Liver (tissue), 9 donors: ENCODE results near the gene TBC1D5. TPM values are rescaled to one million over a fixed set of nuclear protein-coding genes. Genes with fewer than 3 reads are reported as not detected.

Source experiments
- DNase-seq: peaks from one replicate; pipeline ENCODE4 v3.0.0-alpha.2; 2017; ENCODE audit warnings: low spot score
- H3K27ac ChIP-seq, 2 donors: one replicate each; pipeline ENCODE4 v1.7.0; 2013; ENCODE audit warnings: inconsistent platforms in 2 of 2, low read length in 2 of 2, control low read depth in 1 of 2, low read depth in 1 of 2, mild to moderate bottlenecking in 1 of 2
- H3K27me3 ChIP-seq, 4 donors: one replicate each; pipeline versions ENCODE4 v1.6.1 to v1.7.0; 2013; ENCODE audit warnings: low read length in 3 of 4, inconsistent platforms in 1 of 4, mild to moderate bottlenecking in 1 of 4, moderate library complexity in 1 of 4; ENCODE audit not compliant: control insufficient read depth in 4 of 4, insufficient read depth in 4 of 4
- H3K36me3 ChIP-seq, 4 donors: one replicate each; pipeline versions ENCODE4 v1.6.1 to v1.7.0; 2013; ENCODE audit warnings: low read length in 3 of 4, mild to moderate bottlenecking in 3 of 4, low read depth in 1 of 4, moderate library complexity in 1 of 4; ENCODE audit not compliant: control insufficient read depth in 4 of 4, insufficient read depth in 3 of 4
- H3K4me1 ChIP-seq, 4 donors: one replicate each; pipeline versions ENCODE4 v1.6.1 to v1.7.0; 2013; ENCODE audit warnings: low read length in 3 of 4, mild to moderate bottlenecking in 3 of 4, moderate library complexity in 1 of 4; ENCODE audit not compliant: control insufficient read depth in 4 of 4, insufficient read depth in 4 of 4
- H3K4me3 ChIP-seq, 3 donors: one replicate each; pipeline versions ENCODE4 v1.6.1 to v1.7.0; 2013; ENCODE audit warnings: low read length in 3 of 3, control low read depth in 1 of 3, low read depth in 1 of 3, mild to moderate bottlenecking in 1 of 3
- H3K9ac ChIP-seq, 2 donors: one replicate each; pipeline ENCODE4 v1.7.0; 2013; ENCODE audit warnings: low read length in 2 of 2, mild to moderate bottlenecking in 2 of 2, moderate library complexity in 2 of 2, control low read depth in 1 of 2, low read depth in 1 of 2
- H3K9me3 ChIP-seq, 4 donors: one replicate each; pipeline versions ENCODE4 v1.6.1 to v1.7.0; 2013; ENCODE audit warnings: low read length in 3 of 4; ENCODE audit not compliant: control insufficient read depth in 4 of 4
- ATF3 ChIP-seq: IDR thresholded peaks from 2 replicates; pipeline ENCODE4 v1.6.1; 2016; ENCODE audit warnings: antibody characterized with exemption
- CTCF ChIP-seq: fragments of 150-350 bp; IDR thresholded peaks from 2 replicates; pipeline ENCODE4 v1.5.1; 2017; ENCODE audit warnings: improper control_type of control experiment, low read depth, low read length; ENCODE audit not compliant: missing input control
- FOXA1 ChIP-seq: IDR thresholded peaks from 2 replicates; pipeline ENCODE4 v1.6.1; 2016; ENCODE audit warnings: antibody characterized with exemption
- FOXA2 ChIP-seq: IDR thresholded peaks from 2 replicates; pipeline ENCODE4 v1.6.1; 2016; ENCODE audit warnings: antibody characterized with exemption
- GABPA ChIP-seq, 2 donors: IDR thresholded peaks in 1 of 2; conservative IDR thresholded peaks in 1 of 2; 2 replicates each; pipeline ENCODE4 v1.6.1; 2016; ENCODE audit warnings: antibody characterized with exemption in 2 of 2, mild to moderate bottlenecking in 1 of 2, moderate library complexity in 1 of 2
- HNF4A ChIP-seq, 2 donors: conservative IDR thresholded peaks; 2 replicates each; pipeline ENCODE4 v1.6.1; 2016; ENCODE audit warnings: antibody characterized with exemption in 2 of 2, mild to moderate bottlenecking in 2 of 2
- HNF4G ChIP-seq: IDR thresholded peaks from 2 replicates; pipeline ENCODE4 v1.6.1; 2016; ENCODE audit warnings: antibody characterized with exemption
- JUND ChIP-seq, 2 donors: IDR thresholded peaks; 2 replicates each; pipeline ENCODE4 v1.6.1; 2016; ENCODE audit warnings: antibody characterized with exemption in 2 of 2
- MAX ChIP-seq: IDR thresholded peaks from 2 replicates; pipeline ENCODE4 v1.6.1; 2016; ENCODE audit warnings: antibody characterized with exemption
- NR2F2 ChIP-seq: IDR thresholded peaks from 2 replicates; pipeline ENCODE4 v1.6.1; 2016; ENCODE audit warnings: antibody characterized with exemption
- RAD21 ChIP-seq, 2 donors: IDR thresholded peaks; 2 replicates each; pipeline ENCODE4 v1.6.1; 2016; ENCODE audit warnings: antibody characterized with exemption in 2 of 2, mild to moderate bottlenecking in 2 of 2
- REST ChIP-seq: IDR thresholded peaks from 2 replicates; pipeline ENCODE4 v1.6.1; 2016; ENCODE audit warnings: antibody characterized with exemption, mild to moderate bottlenecking
- RXRA ChIP-seq, 2 donors: IDR thresholded peaks; 2 replicates each; pipeline ENCODE4 v1.6.1; 2017 to 2018; ENCODE audit warnings: antibody characterized with exemption in 2 of 2, mild to moderate bottlenecking in 1 of 2
- SP1 ChIP-seq: IDR thresholded peaks from 2 replicates; pipeline ENCODE4 v1.6.1; 2018; ENCODE audit warnings: antibody characterized with exemption, mild to moderate bottlenecking
- TAF1 ChIP-seq: conservative IDR thresholded peaks from 2 replicates; pipeline ENCODE4 v1.6.1; 2016; ENCODE audit warnings: antibody characterized with exemption, mild to moderate bottlenecking
- YY1 ChIP-seq: IDR thresholded peaks from 2 replicates; pipeline ENCODE4 v1.6.1; 2016; ENCODE audit warnings: antibody characterized with exemption, mild to moderate bottlenecking
- ZBTB33 ChIP-seq: IDR thresholded peaks from 2 replicates; pipeline ENCODE4 v1.6.1; 2016; ENCODE audit warnings: antibody characterized with exemption
- whole genome bisulfite sequencing: extraction: QIAGEN DNeasy Blood & Tissue Kit; methylation state at CpG from one replicate; pipeline ENCODE4 v1.1.7; 2013; 5-methylcytosine and 5-hydroxymethylcytosine counted together
- polyA plus RNA-seq, 2 donors: library from polyadenylated mRNA; stranded (reverse) in 1 of 2; unstranded in 1 of 2; fragments of 200-250 nt in 1 of 2; fragments of >200 nt in 1 of 2; fragmentation: Nextera tagmentation in 1 of 2; extraction: Ambion mirVana in 1 of 2; gene quantifications; one replicate each; pipeline versions ENCODE4 v1.2.1 to v1.2.3, GENCODE V29; 2013 to 2015
- total RNA-seq, 2 donors: library from RNA; depleted of rRNA; stranded (reverse); fragments of >200 nt; gene quantifications; one replicate each; pipeline ENCODE4 v1.2.3, GENCODE V29; 2014
- donor health status: healthy.
- donor health status: healthy.
- donor health status: healthy.
- donor health status: healthy.
- donor health status: healthy.

TBC1D5 gene
- total and polyA plus RNA-seq, 4 donors = 9.1 to 45.6 (median 25.6) TPM

- no peak for TF ChIP-seq MAX
- no peak for TF ChIP-seq TAF1
Measured at GRCh38 chr3:17292556-17292955, 449.9 kb downstream of the TBC1D5 start (continued).

GRCh38 chr3:17290894-17291293 is 451.5 kb downstream of the TBC1D5 start:
- no peaks in the 10 kb centered on the region for H3K4me1 ChIP-seq
- WGBS = 45% methylated on average over 2 of the region's 2 CpGs
- peaks cover 0 to 1% (median 0%) of the 10 kb centered on the region in 4 donors for H3K36me3 ChIP-seq
- TF ChIP-seq GABPA (IDR thresholded peaks at IDR 0.05 in 1 of 2, conservative IDR thresholded peaks at IDR 0.05 in 1 of 2) (no peak), HNF4A (conservative IDR thresholded peaks at IDR 0.05) (peak in 1 of 2 donors; percentile 4)
- H3K9ac ChIP-seq = no peak overlapping the region
- no peak overlapping the region for H3K4me3 ChIP-seq
- no peak overlapping the region for H3K27ac ChIP-seq
- H3K9me3 ChIP-seq = no peaks in the 10 kb centered on the region
- no peak for DNase-seq
- H3K27me3 ChIP-seq = no peaks in the 10 kb centered on the region

- no peak overlapping the region for H3K4me3 ChIP-seq
- DNase-seq = no peak
- H3K27ac ChIP-seq = no peak overlapping the region
- peaks cover 0 to 1% (median 0%) of the 10 kb centered on the region in 4 donors for H3K36me3 ChIP-seq
- no peaks in the 10 kb centered on the region for H3K9me3 ChIP-seq
- no peak overlapping the region for H3K9ac ChIP-seq
- no peaks in the 10 kb centered on the region for H3K27me3 ChIP-seq
- WGBS = 99% methylated on average over 14 of the region's 14 CpGs
- H3K4me1 ChIP-seq = no peaks in the 10 kb centered on the region
- TF ChIP-seq SP1 (no peak), HNF4G (no peak), HNF4A (conservative IDR thresholded peaks at IDR 0.05) (no peak), GABPA (IDR thresholded peaks at IDR 0.05 in 1 of 2, conservative IDR thresholded peaks at IDR 0.05 in 1 of 2) (no peak), MAX (no peak), FOXA2 (no peak), TAF1 (no peak), REST (no peak), RXRA (IDR thresholded peaks at IDR 0.05) (no peak), NR2F2 (no peak), ATF3 (no peak), JUND (IDR thresholded peaks at IDR 0.05) (no peak), ZBTB33 (no peak), FOXA1 (no peak), CTCF (no peak), YY1 (no peak), RAD21 (IDR thresholded peaks at IDR 0.05) (no peak)
Measured at GRCh38 chr3:17288839-17289399, 453.5 kb downstream of the TBC1D5 start.
